Mucosa of descending colon (tissue), 3 donors: ENCODE measurements around the gene PXYLP1. TPM values are rescaled to one million over a fixed set of nuclear protein-coding genes. Genes with fewer than 3 reads are reported as not detected.

ENCODE experiments used
- ATAC-seq: fragments of 200-7000 bp; cut with Tn5 transposase; one replicate; pipeline ENCODE4 v1.9.1; 2020; ENCODE audit warnings: mild to moderate bottlenecking, moderate library complexity
- DNase-seq, 3 donors: peaks; one replicate each; pipeline ENCODE4 v3.0.0-alpha.2; 2020
- H3K36me3 ChIP-seq: fragments of 200-600 bp; one replicate; pipeline ENCODE4 v1.8.0; 2021; ENCODE audit warnings: low read depth, mild to moderate bottlenecking
- H3K4me1 ChIP-seq: fragments of 200-600 bp; one replicate; pipeline ENCODE4 v1.8.0; 2021; ENCODE audit warnings: low read depth, mild to moderate bottlenecking
- H3K4me3 ChIP-seq: fragments of 200-600 bp; one replicate; pipeline ENCODE4 v1.8.0; 2021; ENCODE audit warnings: mild to moderate bottlenecking
- H3K9me3 ChIP-seq: fragments of 200-600 bp; one replicate; pipeline ENCODE4 v1.8.0; 2021; ENCODE audit warnings: mild to moderate bottlenecking
- intact Hi-C, 2 donors: fragments of 100-400 bp; cut with DNase I in 1 of 2; cut with micrococcal nuclease in 1 of 2; formaldehyde crosslinking; loops; one replicate each; pipeline versions ENCODE4 v1.11.0 to v1.11.1; 2022; cut with DNase I, micrococcal nuclease
- total RNA-seq, 3 donors: library from RNA; stranded (reverse); fragmentation: NEBNext Ultra II Directional in 2 of 3; extraction: Animal tissue kit (Norgen Biotek cat#: 25700) in 2 of 3; gene quantifications; one replicate each; pipeline versions ENCODE4 v1.2.1 to v1.2.4, GENCODE V29; 2021 to 2023
- TF ChIP-seq, protein P1 (sequence below): fragments of 200-600 bp; IDR thresholded peaks from one replicate; pipeline ENCODE4 v1.8.0; 2022; ENCODE audit warnings: antibody characterized with exemption, mild to moderate bottlenecking
- donor health status: DM: no; HTN: no; CAD: no; lungs with moderate emphysema.
- donor health status: DM: no; HTN: no; CAD: no.
- donor health status: DM: no; HTN: yes; CAD: no.

Gene PXYLP1
- total RNA-seq, 3 donors from 2014 or later, result 9.9 to 13.7 (median 10.5) TPM

- ATAC-seq, result no peak
Measured at GRCh38 chr3:141248064-141248463, 16.4 kb downstream of the PXYLP1 start.

DNA sequence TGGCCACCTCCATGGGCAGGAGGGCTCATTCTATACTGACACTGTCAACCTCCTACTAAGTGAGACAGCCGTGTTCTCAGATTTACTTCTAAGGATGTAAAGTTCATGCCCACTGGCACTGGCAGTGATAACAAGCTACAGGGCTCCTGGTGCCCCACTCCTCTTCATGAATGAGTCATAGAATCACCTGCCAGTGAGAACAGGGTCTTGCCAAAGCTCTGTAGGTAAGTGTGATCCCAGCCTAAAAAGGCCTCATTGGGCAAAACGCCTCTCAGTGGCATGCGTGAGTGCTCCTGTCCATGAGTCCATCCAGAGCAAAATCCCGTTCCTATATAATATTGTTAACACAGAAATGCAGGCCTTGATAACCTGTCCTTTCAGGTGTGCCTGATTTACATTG lies 17.4 kb downstream of the PXYLP1 start:
- DNase-seq (no peak), ATAC-seq (no peak)
- intact Hi-C loops, result no loop called here
- Histone ChIP-seq H3K4me3 (no peak overlapping the region), H3K9me3 (no peaks in the 10 kb centered on the region), H3K36me3 (no peaks in the 10 kb centered on the region), H3K4me1 (no peaks in the 10 kb centered on the region)
- TF ChIP-seq, protein P1, sequence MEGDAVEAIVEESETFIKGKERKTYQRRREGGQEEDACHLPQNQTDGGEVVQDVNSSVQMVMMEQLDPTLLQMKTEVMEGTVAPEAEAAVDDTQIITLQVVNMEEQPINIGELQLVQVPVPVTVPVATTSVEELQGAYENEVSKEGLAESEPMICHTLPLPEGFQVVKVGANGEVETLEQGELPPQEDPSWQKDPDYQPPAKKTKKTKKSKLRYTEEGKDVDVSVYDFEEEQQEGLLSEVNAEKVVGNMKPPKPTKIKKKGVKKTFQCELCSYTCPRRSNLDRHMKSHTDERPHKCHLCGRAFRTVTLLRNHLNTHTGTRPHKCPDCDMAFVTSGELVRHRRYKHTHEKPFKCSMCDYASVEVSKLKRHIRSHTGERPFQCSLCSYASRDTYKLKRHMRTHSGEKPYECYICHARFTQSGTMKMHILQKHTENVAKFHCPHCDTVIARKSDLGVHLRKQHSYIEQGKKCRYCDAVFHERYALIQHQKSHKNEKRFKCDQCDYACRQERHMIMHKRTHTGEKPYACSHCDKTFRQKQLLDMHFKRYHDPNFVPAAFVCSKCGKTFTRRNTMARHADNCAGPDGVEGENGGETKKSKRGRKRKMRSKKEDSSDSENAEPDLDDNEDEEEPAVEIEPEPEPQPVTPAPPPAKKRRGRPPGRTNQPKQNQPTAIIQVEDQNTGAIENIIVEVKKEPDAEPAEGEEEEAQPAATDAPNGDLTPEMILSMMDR, result no peak

More at GRCh38 chr3:141248064-141248463, 16.4 kb downstream of the PXYLP1 start:
- no peak for DNase-seq
- no peaks in the 10 kb centered on the region for H3K9me3 ChIP-seq
- H3K4me3 ChIP-seq, result no peak overlapping the region
- H3K36me3 ChIP-seq, result no peaks in the 10 kb centered on the region
- intact Hi-C loops, result no loop called here
- no peaks in the 10 kb centered on the region for H3K4me1 ChIP-seq
- TF ChIP-seq, protein P1, result no peak

DNA sequence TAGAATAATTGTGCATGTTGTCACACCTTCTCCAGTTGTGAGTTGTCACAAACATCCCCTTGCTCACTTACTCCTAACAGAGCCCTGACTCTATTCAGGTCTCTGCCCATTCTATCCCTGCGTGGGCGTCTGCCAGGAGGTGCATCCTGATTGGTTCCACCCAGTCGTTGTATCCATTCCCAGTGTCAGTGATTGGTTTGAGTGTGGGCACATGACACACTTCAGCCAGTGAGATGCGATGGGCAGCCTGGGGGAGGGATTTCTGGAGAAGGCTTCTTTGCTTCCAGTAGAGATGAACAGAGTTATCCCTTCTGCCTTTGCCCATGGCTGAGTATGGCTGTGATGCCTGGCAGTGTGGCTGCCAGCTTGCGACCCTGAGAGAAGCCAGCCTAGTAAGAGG lies 18.7 kb downstream of the PXYLP1 start:
- Histone ChIP-seq H3K4me3 (no peak overlapping the region), H3K4me1 (no peaks in the 10 kb centered on the region), H3K36me3 (no peaks in the 10 kb centered on the region), H3K9me3 (no peaks in the 10 kb centered on the region)
- TF ChIP-seq, protein P1, result no peak
- no peak for DNase-seq
- intact Hi-C loops, result no loop called here
- ATAC-seq, result no peak

DNA sequence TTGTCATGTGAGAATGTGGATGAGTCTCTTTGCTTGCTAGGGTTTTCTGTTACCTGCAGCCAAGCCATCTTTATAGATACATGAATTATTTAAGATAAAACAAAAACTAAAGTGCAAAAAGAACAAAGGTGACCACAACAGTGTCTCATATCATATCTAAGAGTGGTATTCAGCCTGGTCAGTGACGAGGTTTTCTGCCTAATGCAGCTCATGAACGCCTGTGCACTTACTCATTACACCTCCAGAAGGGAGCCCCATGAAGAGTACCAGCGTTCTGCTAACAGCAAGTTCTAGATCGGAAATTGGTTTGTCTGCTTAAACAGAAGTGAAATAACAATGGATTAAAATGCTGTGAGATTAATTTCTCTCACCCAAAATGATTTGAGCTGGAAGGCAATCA lies 19.2 kb downstream of the PXYLP1 start:
- no peak overlapping the region for H3K4me3 ChIP-seq
- H3K36me3 ChIP-seq, result no peaks in the 10 kb centered on the region
- ATAC-seq, result no peak
- intact Hi-C loops, result no loop called here
- H3K4me1 ChIP-seq, result no peaks in the 10 kb centered on the region
- no peak for DNase-seq
- H3K9me3 ChIP-seq, result no peaks in the 10 kb centered on the region
- TF ChIP-seq, protein P1, result no peak

DNA sequence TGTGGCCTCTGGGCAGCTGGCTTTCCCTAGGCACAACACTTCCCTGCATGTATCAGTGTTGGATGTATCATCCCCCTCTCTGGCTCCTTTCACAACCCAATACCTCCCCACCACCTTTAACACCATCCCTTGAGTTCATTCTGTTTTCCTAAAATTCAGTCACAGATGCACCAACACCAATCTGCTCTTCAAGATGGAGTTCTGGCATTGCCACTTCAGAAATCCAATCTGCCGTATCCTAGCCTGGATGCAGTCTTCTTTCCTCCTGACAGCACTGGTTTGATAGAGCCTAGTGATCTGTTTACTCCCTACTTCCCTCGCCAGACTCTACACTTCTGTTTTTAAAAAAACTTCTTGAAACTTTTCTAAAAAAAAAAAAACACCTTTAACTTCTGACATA lies 21.7 kb downstream of the PXYLP1 start:
- intact Hi-C loops, result no loop called here
- ATAC-seq (no peak), DNase-seq (no peak)
- H3K9me3 ChIP-seq, result no peaks in the 10 kb centered on the region
- H3K36me3 ChIP-seq, result no peaks in the 10 kb centered on the region
- TF ChIP-seq, protein P1, result no peak
- H3K4me3 ChIP-seq, result no peak overlapping the region
- no peaks in the 10 kb centered on the region for H3K4me1 ChIP-seq

GRCh38 chr3:141253811-141254210 lies 22.2 kb downstream of the PXYLP1 start:
- TF ChIP-seq, protein P1, result no peak
- intact Hi-C loops, result no loop called here
- Histone ChIP-seq H3K9me3 (no peaks in the 10 kb centered on the region), H3K4me1 (no peaks in the 10 kb centered on the region), H3K4me3 (no peak overlapping the region), H3K36me3 (no peaks in the 10 kb centered on the region)
- no peak for ATAC-seq
- no peak for DNase-seq
